H9 (cell line): Measurements from ENCODE around the gene GPD1L. TPM values are rescaled to one million over a fixed set of nuclear protein-coding genes. Genes with fewer than 3 reads are reported as not detected.

Experiments used
- DNase-seq: peaks from one replicate; pipeline ENCODE4 v3.0.0-alpha.2; 2017
- H2AFZ ChIP-seq: one replicate; pipeline ENCODE4 v1.6.1; 2013; ENCODE audit warnings: mild to moderate bottlenecking, low read length, control low read depth, moderate library complexity
- H2AK5ac ChIP-seq: 2 replicates; pipeline ENCODE4 v1.6.1; 2013; ENCODE audit warnings: low read length, control low read depth, mixed read lengths; ENCODE audit not compliant: insufficient read length
- H2BK120ac ChIP-seq: one replicate; pipeline ENCODE4 v1.6.1; 2013; ENCODE audit warnings: low read depth, mild to moderate bottlenecking, low read length, control low read depth, inconsistent platforms; ENCODE audit not compliant: poor library complexity, severe bottlenecking
- H2BK12ac ChIP-seq: 2 replicates; pipeline ENCODE4 v1.6.1; 2013; ENCODE audit warnings: low read length, control low read depth, mixed read lengths, low read depth; ENCODE audit not compliant: insufficient read length
- H2BK15ac ChIP-seq: 2 replicates; pipeline ENCODE4 v1.6.1; 2013; ENCODE audit warnings: low read depth, low read length, control low read depth
- H2BK20ac ChIP-seq: one replicate; pipeline ENCODE4 v1.6.1; 2013; ENCODE audit warnings: low read depth, mild to moderate bottlenecking, low read length, control low read depth, inconsistent platforms; ENCODE audit not compliant: poor library complexity, severe bottlenecking
- H2BK5ac ChIP-seq: 2 replicates; pipeline ENCODE4 v1.6.1; 2013; ENCODE audit warnings: low read length, control low read depth, mixed read lengths; ENCODE audit not compliant: insufficient read length
- H3K14ac ChIP-seq: 2 replicates; pipeline ENCODE4 v1.6.1; 2013; ENCODE audit warnings: low read length, control low read depth; ENCODE audit not compliant: insufficient read depth
- H3K18ac ChIP-seq: 2 replicates; pipeline ENCODE4 v1.6.1; 2013; ENCODE audit warnings: low read depth, mild to moderate bottlenecking, mixed read lengths, low read length, control low read depth; ENCODE audit not compliant: insufficient read length
- H3K23ac ChIP-seq: 2 replicates; pipeline ENCODE4 v1.6.1; 2013; ENCODE audit warnings: low read length, control low read depth, mixed read lengths, low read depth; ENCODE audit not compliant: insufficient read length
- H3K23me2 ChIP-seq: 2 replicates; pipeline ENCODE4 v1.6.1; 2013; ENCODE audit warnings: low read depth, mild to moderate bottlenecking, mixed read lengths, low read length, control low read depth; ENCODE audit not compliant: insufficient read length, poor library complexity, severe bottlenecking
- H3K27ac ChIP-seq: 2 replicates; pipeline ENCODE4 v1.5.1; 2013; ENCODE audit warnings: low read length, control low read depth, mixed read lengths, low read depth; ENCODE audit not compliant: insufficient read length
- H3K27me3 ChIP-seq: 2 replicates; pipeline ENCODE4 v1.6.1; 2013; ENCODE audit warnings: low read length, control low read depth, inconsistent platforms; ENCODE audit not compliant: insufficient read depth
- H3K4ac ChIP-seq: 2 replicates; pipeline ENCODE4 v1.6.1; 2013; ENCODE audit warnings: low read depth, mild to moderate bottlenecking, control low read depth, inconsistent platforms, low read length, moderate library complexity
- H3K4me1 ChIP-seq: 2 replicates; pipeline ENCODE4 v1.6.1; 2013; ENCODE audit warnings: low read length, control low read depth, inconsistent platforms; ENCODE audit not compliant: insufficient read depth
- H3K4me2 ChIP-seq: 2 replicates; pipeline ENCODE4 v1.6.1; 2013; ENCODE audit warnings: low read length, control low read depth, mixed read lengths; ENCODE audit not compliant: insufficient read length, insufficient read depth
- H3K56ac ChIP-seq: 2 replicates; pipeline ENCODE4 v1.6.1; 2013; ENCODE audit warnings: low read depth, mild to moderate bottlenecking, mixed read lengths, low read length, control low read depth; ENCODE audit not compliant: insufficient read length
- H3K79me1 ChIP-seq: 2 replicates; pipeline ENCODE4 v1.6.1; 2013; ENCODE audit warnings: low read depth, mild to moderate bottlenecking, moderate library complexity, low read length, control low read depth, inconsistent platforms; ENCODE audit not compliant: insufficient read depth, poor library complexity, severe bottlenecking
- H3K79me2 ChIP-seq: 2 replicates; pipeline ENCODE4 v1.6.1; 2013; ENCODE audit warnings: low read length, control low read depth, inconsistent platforms; ENCODE audit not compliant: insufficient read depth
- H3K9ac ChIP-seq: 2 replicates; pipeline ENCODE4 v1.6.1; 2013; ENCODE audit warnings: low read length, control low read depth, mixed read lengths; ENCODE audit not compliant: insufficient read length; ENCODE audit errors: extremely low read depth
- H3K9me3 ChIP-seq: one replicate; pipeline ENCODE4 v1.6.1; 2013; ENCODE audit warnings: low read depth, low read length, inconsistent platforms; ENCODE audit not compliant: control insufficient read depth
- H3T11ph ChIP-seq: one replicate; pipeline ENCODE4 v1.6.1; 2013; ENCODE audit warnings: mild to moderate bottlenecking, low read length, control low read depth, inconsistent platforms
- H4K20me1 ChIP-seq: one replicate; pipeline ENCODE4 v1.6.1; 2013; ENCODE audit not compliant: control insufficient read depth, insufficient read length, insufficient read depth
- H4K5ac ChIP-seq: 2 replicates; pipeline ENCODE4 v1.6.1; 2013; ENCODE audit warnings: low read depth, mild to moderate bottlenecking, mixed read lengths, low read length, control low read depth; ENCODE audit not compliant: insufficient read length
- H4K8ac ChIP-seq: replicated peaks from 2 replicates; pipeline ENCODE4 v1.6.1; 2013; ENCODE audit warnings: low read length, control low read depth, mixed read lengths, low read depth; ENCODE audit not compliant: insufficient read length
- H4K91ac ChIP-seq: 2 replicates; pipeline ENCODE4 v1.6.1; 2013; ENCODE audit warnings: low read depth, mild to moderate bottlenecking, moderate library complexity, mixed read lengths, low read length, control low read depth; ENCODE audit not compliant: insufficient read length
- H3K27ac Mint-ChIP-seq, 3 experiments: 2 replicates in 2 of 3; 3 replicates in 1 of 3; pipeline ENCODE4 v1.8.0; 2020 to 2021; ENCODE audit warnings: mixed read lengths in 3 of 3, mild to moderate bottlenecking in 1 of 3, moderate library complexity in 1 of 3
- H3K27me3 Mint-ChIP-seq: 2 replicates; pipeline ENCODE4 v1.8.0; 2021; ENCODE audit warnings: low read depth, mild to moderate bottlenecking, moderate library complexity, mixed read lengths
- H3K36me3 Mint-ChIP-seq, 3 experiments: 2 replicates in 2 of 3; 3 replicates in 1 of 3; pipeline ENCODE4 v1.8.0; 2020 to 2021; ENCODE audit warnings: low read depth in 3 of 3, mixed read lengths in 3 of 3; ENCODE audit not compliant: insufficient read depth in 1 of 3
- H3K4me1 Mint-ChIP-seq, 2 experiments: 2 replicates each; pipeline ENCODE4 v1.8.0; 2020; ENCODE audit warnings: mixed read lengths in 2 of 2
- H3K4me3 Mint-ChIP-seq, 2 experiments: 2 replicates in 1 of 2; 3 replicates in 1 of 2; pipeline ENCODE4 v1.8.0; 2020 to 2021; ENCODE audit warnings: mild to moderate bottlenecking in 2 of 2, mixed read lengths in 2 of 2, moderate library complexity in 1 of 2
- H3K9me3 Mint-ChIP-seq, 2 experiments: 2 replicates in 1 of 2; 3 replicates in 1 of 2; pipeline ENCODE4 v1.8.0; 2020; ENCODE audit warnings: mild to moderate bottlenecking in 2 of 2, mixed read lengths in 2 of 2, moderate library complexity in 1 of 2
- WGBS: extraction: QIAGEN DNeasy Blood & Tissue Kit; methylation state at CpG from one replicate; pipeline ENCODE4 v1.1.7; 2013; ENCODE audit warnings: missing lambda C conversion rate, low lambda C conversion rate, mixed read lengths; ENCODE audit not compliant: insufficient read length; ENCODE audit errors: extremely low coverage; 5-methylcytosine and 5-hydroxymethylcytosine counted together
- total RNA-seq: library from RNA; stranded (reverse); gene quantifications from 2 replicates; pipeline ENCODE4 v1.2.1, GENCODE V29; 2021
- TF ChIP-seq, protein P1 (sequence below): fragments of 200-600 bp; sonication (generic); conservative IDR thresholded peaks from 3 replicates; pipeline ENCODE4 v1.8.0; 2021; ENCODE audit warnings: antibody characterized with exemption, mild to moderate bottlenecking

GPD1L gene
- total RNA-seq, 1 experiment from 2014 or later, result 3.7 TPM

DNA sequence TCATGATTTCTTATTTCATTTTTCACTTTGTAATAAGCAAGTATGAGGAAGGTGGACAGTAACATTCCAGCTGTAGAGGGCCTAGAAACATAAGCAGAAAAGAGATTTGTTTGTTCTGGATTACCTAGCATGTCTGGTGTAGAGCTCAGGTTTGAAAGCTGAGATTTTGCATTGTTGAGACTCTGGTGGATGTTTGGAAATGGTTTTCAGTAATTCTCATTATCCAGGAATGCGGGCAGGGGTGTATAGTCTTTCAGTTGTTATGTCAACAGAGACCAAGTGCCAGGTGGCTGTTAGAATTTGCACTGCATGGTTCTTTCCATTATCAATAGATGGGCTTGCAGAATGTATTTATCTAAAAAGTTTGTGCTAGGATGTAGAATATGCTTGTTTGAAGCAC lies 10.9 kb downstream of the GPD1L start:
- H3K4me3 Mint-ChIP-seq, result no peak overlapping the region
- Histone ChIP-seq H3K23me2 (no peaks in the 10 kb centered on the region), H2BK120ac (no peak overlapping the region), H3K4me1 (peaks cover 3% of the 10 kb centered on the region; the same call in 1 of the 2 replicates), H3K23ac (no peak overlapping the region), H2BK12ac (no peak overlapping the region), H4K5ac (no peak overlapping the region), H3K79me2 (0 out of 2 replicates have a peak, but pooled peaks cover 2% of the 10 kb centered on the region), H4K8ac (no peak overlapping the region), H3K14ac (no peak overlapping the region), H2AFZ (no peak overlapping the region), H3K4me2 (no peak overlapping the region), H3K27me3 (no peaks in the 10 kb centered on the region), H3K27ac (no peak overlapping the region), H3T11ph (no peak overlapping the region), H2BK15ac (no peak overlapping the region), H3K18ac (no peak overlapping the region), H2BK5ac (no peak overlapping the region), H2AK5ac (no peak overlapping the region), H3K4ac (no peak overlapping the region), H2BK20ac (no peak overlapping the region), H4K20me1 (no peaks in the 10 kb centered on the region), H3K56ac (no peak overlapping the region), H3K9ac (no peak overlapping the region), H3K9me3 (no peaks in the 10 kb centered on the region), H4K91ac (no peak overlapping the region), H3K79me1 (no peaks in the 10 kb centered on the region)
- WGBS, result no CpG with 5 or more reads among the region's 1 CpG
- peaks cover 0 to 12% of the 10 kb centered on the region in 2 experiments; a peak in 2 of 4 replicates for H3K4me1 Mint-ChIP-seq
- DNase-seq, result no peak
- H3K27me3 Mint-ChIP-seq, result peaks cover 3% of the 10 kb centered on the region
- TF ChIP-seq, protein P1, sequence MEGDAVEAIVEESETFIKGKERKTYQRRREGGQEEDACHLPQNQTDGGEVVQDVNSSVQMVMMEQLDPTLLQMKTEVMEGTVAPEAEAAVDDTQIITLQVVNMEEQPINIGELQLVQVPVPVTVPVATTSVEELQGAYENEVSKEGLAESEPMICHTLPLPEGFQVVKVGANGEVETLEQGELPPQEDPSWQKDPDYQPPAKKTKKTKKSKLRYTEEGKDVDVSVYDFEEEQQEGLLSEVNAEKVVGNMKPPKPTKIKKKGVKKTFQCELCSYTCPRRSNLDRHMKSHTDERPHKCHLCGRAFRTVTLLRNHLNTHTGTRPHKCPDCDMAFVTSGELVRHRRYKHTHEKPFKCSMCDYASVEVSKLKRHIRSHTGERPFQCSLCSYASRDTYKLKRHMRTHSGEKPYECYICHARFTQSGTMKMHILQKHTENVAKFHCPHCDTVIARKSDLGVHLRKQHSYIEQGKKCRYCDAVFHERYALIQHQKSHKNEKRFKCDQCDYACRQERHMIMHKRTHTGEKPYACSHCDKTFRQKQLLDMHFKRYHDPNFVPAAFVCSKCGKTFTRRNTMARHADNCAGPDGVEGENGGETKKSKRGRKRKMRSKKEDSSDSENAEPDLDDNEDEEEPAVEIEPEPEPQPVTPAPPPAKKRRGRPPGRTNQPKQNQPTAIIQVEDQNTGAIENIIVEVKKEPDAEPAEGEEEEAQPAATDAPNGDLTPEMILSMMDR, result no peak
- H3K36me3 Mint-ChIP-seq, result peaks cover 2 to 4% (median 4%) of the 10 kb centered on the region in 3 experiments; a peak in 3 of 7 replicates
- no peak overlapping the region for H3K27ac Mint-ChIP-seq
- peaks cover 0 to 10% of the 10 kb centered on the region in 2 experiments; a peak in 4 of 5 replicates for H3K9me3 Mint-ChIP-seq
